OCI-M1 (cell line): Measurements from ENCODE around the gene ZMIZ2.

Experiments
- DNase-seq: peaks from one replicate; lab custom pipeline; 2025; lab: John Stamatoyannopoulos, UW

The ZMIZ2 gene

DNA sequence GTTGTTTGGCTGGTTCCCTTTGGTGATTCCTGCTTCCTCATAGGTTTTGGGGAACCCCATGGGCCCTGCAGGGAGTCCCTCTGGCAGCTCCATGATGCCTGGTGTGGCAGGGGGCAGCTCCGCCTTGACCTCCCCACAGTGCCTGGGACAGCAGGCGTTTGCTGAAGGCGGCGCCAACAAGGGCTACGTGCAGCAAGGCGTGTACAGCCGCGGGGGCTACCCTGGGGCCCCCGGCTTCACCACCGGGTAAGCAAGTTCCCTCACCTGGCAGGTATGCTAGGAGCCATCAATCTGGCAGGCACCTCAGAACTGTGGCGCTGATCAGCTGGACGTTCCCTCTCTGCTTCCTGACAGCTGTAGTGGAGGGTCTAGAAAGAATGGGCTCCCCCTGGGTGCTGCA is 8.3 kb downstream of the ZMIZ2 start:
- no peak for DNase-seq

DNA sequence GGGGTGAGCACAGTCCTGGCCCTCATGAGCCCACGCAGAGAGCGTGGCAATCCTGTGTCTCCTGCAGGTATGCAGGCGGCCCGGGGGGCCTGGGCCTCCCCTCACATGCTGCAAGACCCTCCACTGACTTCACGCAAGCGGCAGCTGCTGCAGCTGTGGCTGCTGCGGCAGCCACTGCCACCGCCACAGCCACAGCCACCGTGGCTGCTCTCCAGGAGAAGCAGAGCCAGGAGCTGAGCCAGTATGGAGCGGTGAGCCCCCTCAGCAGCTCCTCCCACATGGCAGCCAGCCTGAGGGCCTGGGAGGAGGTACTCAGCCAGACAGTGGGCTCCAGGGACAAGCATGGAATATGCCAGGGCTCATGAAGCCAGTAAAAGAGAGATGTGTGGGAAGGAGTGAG is 8.7 kb downstream of the ZMIZ2 start:
- DNase-seq = no peak

GRCh38 chr7:44757739-44758138 is 9.1 kb downstream of the ZMIZ2 start:
- no peak for DNase-seq

- no peak for DNase-seq
Observed at GRCh38 chr7:44759246-44759645, 10.6 kb downstream of the ZMIZ2 start.

DNA sequence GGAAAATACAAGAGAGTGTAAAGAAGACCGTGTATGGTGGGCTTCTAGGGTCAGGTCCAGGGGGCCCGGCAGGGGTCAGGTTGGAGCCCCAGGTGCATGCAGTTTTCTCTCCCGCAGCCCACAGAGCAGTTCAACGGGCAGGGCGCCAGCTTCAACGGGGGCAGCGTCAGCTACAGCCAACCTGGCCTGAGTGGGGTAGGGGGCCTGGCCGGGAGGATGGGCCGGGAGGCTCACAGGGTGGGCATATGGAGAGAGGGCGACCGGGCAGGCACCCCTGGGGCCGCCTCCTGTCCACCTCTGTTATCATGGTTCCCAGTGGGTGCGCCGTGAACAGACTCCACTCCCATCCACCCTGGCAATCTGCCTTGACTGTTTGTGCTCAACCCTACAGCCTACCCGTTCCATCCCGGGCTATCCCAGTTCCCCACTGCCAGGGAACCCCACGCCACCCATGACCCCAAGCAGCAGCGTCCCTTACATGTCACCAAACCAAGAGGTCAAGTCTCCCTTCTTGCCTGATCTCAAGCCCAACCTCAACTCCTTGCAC is 11.5 kb downstream of the ZMIZ2 start:
- DNase-seq = no peak

DNA sequence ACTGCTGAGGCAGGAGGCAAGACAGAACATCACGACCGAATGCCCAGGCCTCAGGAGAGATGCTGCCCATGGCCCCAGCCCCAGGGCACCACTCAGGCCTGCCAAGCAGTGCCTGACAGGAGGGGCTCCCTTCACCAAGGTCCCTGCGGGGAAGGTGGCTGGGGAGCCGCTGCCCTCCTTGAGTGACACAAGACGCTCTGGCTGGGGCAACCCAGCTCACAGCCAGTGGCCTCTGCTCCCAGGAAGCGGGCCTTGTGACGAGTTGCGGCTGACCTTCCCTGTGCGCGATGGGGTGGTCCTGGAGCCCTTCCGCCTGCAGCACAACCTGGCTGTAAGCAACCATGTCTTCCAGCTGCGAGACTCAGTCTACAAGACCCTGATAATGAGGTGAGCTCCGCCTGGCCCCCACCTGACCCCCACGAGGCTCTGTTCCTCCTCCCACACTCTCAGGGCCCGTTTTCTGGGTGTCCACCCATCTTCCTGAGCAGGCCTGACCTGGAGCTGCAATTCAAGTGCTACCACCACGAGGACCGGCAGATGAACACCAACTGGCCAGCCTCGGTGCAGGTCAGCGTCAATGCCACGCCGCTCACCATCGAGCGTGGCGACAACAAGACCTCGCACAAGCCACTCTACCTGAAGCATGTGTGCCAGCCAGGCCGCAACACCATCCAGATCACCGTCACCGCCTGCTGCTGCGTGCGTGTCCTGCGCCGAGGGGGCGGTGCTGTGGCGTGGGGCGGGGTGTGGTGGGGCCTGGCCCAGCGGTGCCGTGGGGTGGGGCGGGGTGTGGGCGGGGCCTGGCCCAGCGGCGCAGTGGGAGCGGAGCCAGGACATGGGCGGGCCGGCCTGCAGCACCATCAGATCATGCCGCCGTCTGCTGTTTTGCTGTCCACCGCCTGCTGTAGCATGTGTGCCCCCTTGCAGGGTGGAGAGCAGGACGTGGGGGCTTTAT is 12.8 kb downstream of the ZMIZ2 start:
- no peak for DNase-seq

DNA sequence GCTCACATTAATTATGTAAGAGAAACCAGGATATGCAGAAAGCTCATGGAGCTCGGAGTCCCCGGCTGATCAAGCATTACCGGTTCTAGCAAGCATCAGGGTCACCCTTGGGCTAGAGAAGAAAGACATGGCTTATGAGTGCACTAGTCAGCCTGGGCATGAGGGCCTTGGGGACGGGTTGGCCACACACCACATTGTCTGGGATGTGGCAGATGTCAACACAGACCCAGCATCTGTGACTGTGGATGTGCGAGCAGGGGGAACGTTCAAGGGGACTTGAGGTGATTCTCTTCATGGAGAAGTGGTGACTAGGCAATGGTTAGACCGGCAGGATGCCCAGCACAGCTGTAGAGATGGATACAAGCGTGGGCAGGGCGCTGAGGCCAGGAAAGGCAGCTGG is 13.7 kb downstream of the ZMIZ2 start:
- DNase-seq = no peak

DNA sequence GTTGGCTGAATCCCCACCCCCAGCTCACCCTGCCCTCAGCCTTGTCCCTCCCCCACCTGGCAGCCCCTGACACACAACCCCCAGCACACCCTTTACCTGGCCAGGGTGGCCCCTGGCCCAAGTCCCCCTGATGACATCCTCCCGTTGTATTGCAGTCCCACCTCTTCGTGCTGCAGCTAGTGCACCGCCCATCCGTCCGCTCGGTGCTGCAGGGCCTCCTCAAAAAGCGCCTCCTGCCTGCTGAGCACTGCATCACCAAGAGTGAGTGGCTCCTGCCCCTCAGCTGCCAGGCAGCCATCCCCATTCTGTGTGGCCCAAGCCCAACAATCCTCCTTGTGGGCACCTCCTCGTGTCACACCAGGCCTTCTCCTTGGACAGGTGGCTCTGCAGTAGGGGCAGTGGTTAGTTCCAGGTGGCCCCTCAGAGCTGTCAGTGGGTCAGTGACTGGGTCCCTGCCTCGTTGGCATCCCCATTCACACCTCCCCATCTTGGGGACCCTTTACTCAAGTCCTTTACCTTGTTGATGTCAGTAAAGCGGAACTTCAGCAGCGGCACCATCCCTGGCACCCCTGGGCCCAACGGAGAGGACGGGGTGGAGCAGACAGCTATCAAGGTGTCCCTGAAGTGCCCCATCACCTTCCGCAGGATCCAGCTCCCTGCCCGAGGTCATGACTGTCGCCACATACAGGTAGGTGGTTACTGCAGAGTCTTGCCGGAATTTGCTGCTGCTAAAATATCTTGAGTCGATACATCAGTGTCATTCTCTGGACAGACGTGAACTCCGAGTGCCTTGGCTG is 14.3 kb downstream of the ZMIZ2 start:
- no peak for DNase-seq

GRCh38 chr7:44764081-44764480 is 15.4 kb downstream of the ZMIZ2 start:
- DNase-seq = no peak

DNA sequence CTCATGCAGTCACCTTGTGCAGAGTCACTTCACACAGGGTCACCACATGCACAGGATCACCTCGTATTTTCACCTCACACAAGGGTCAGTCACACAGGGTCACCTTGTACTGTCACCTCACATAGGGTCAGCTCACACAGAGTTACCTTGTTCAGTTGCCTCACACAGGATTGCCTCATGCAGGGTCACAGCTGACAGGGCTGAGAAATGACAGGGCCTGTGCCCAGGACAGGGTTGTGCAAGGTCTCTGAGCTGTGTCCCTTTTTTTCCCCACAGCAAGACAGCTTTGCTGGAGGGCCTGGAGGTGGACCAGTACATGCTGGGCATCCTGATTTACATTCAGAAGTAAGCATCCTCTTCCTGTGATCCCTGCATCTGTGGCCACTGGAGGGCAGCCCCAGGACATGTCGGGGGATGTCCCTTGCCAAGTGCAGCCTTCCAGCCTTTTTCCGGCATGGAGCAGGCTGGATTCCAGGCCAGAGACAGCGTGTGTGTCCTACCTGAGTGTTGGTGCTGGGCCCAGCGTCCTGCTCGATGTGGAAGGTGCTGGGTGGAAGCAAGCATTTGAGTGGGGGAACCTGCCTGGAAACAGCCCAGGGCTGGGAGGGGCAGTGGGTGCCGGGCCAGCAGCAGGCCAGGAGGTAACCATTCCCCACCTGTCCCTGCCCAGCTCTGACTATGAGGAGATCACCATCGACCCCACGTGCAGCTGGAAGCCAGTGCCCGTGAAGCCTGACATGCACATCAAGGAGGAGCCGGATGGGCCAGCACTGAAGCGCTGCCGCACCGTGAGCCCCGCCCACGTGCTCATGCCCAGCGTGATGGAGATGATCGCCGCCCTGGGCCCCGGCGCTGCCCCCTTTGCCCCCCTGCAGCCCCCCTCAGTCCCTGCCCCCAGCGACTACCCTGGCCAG is 16.3 kb downstream of the ZMIZ2 start:
- DNase-seq = no peak

DNA sequence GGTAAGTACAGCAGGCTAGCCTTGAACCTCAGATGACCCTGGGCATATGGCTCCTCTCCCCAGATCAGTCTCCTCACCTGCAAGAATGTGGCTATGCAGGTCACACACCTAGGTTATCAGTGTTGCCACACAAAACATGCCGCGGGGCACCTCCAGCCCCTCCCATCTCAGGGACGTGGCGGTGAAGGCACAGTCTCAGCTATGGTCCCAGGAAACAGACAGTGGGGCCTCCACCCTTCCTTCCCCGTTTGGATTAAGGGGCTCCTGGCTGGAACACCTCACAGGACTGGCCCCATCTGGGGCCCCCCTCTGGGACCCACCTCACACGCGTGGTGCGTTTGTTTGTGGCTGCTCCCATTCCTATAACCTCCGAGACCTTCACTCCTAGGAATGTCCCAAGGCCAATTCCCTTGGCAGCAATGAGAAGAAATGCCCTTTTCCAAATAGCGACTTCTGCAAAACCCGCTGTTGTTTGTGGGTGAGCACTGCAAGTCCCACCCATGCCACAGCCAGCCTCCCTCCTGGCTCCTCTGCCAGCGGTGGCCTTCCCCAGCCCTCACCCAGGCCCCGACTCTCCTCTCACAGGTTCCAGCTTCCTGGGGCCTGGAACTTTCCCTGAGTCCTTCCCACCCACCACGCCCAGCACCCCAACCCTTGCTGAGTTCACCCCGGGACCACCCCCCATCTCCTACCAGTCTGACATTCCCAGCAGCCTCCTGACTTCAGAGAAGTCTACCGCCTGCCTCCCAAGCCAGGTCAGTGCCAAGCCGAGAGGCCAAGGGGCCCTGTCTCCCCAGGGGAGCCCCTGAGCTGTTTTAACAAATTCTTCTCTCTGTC is 17.1 kb downstream of the ZMIZ2 start:
- DNase-seq = no peak

- DNase-seq = no peak
Observed at GRCh38 chr7:44766416-44766801, 17.8 kb downstream of the ZMIZ2 start.

- DNase-seq = no peak
Observed at GRCh38 chr7:44767134-44767911, 18.7 kb downstream of the ZMIZ2 start.

- DNase-seq = peak; percentile 4
Observed at GRCh38 chr7:44767912-44768627, 19.4 kb downstream of the ZMIZ2 start.

- DNase-seq = no peak
Observed at GRCh38 chr7:44768628-44769371, 20.2 kb downstream of the ZMIZ2 start.

DNA sequence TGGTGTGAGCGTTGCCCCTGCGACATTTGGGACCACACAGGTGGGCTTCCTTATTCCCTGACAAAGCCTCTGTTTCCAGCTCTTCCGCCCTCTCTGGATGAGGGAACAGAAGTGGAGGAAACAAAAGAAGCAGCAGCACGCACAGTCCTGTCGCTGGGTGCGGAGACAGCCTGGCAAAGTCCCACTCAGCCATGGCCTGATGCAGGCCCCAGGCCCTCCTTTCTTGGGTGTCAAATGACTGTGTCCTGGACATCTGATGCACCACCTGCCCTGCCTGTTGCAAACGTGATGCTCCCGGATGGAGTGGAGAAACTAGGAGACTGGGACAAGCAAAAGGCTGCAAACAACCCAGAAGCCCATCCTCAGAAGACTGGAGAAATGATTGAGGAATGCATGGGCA is 20.7 kb downstream of the ZMIZ2 start:
- DNase-seq = no peak

- DNase-seq = peak; percentile 40
Observed at GRCh38 chr7:44769776-44770294, 21.2 kb downstream of the ZMIZ2 start.

GRCh38 chr7:44771358-44771757 is 22.7 kb downstream of the ZMIZ2 start:
- no peak for DNase-seq
